ENCODE results near the gene HEPH.
"Not testable (repeated sequence)": the region's sequence is repeated elsewhere in the genome, so short reads cannot be mapped to it uniquely, and the experiment has no call there.

Gene HEPH

GRCh38 chrX:66221856-66222255 is 57.8 kb downstream of the HEPH start:
- Histone ChIP-seq H4K20me1 (ENCODE audit: insufficient read depth, low read length) (no peaks in the 10 kb centered on the region), H3K4me2 (ENCODE audit: low read length) (no peak overlapping the region), H3K27ac (ENCODE audit: low read length) (no peak overlapping the region), H3K9ac (ENCODE audit: low read length) (no peak overlapping the region), H2AFZ (ENCODE audit: low read depth, low read length) (no peak overlapping the region), H3K4me3 (ENCODE audit: low read length) (no peak overlapping the region), H3K9me3 (ENCODE audit: insufficient read depth, low read length) (no peaks in the 10 kb centered on the region), H3K36me3 (replicated peaks; ENCODE audit: low read depth, low read length) (no peaks in the 10 kb centered on the region), H3K4me1 (ENCODE audit: low read length) (peaks cover 8% of the 10 kb centered on the region), H3K79me2 (ENCODE audit: low read length) (no peaks in the 10 kb centered on the region), H3K27me3 (ENCODE audit: low read depth, low read length) (no peaks in the 10 kb centered on the region)
- no peak for TF ChIP-seq CTCF (IDR thresholded peaks at IDR 0.05; ENCODE audit: low read depth, low read length)
- TF ChIP-seq EZH2phosphoT487 (IDR thresholded peaks at IDR 0.05; ENCODE audit: low read depth), result no peak

- H2AFZ ChIP-seq (ENCODE audit: low read depth, low read length), result no peak overlapping the region
- H3K9ac ChIP-seq (ENCODE audit: low read length), result no peak overlapping the region
- no peaks in the 10 kb centered on the region for H3K27me3 ChIP-seq (ENCODE audit: low read depth, low read length)
- H3K36me3 ChIP-seq (replicated peaks; ENCODE audit: low read depth, low read length), result no peaks in the 10 kb centered on the region
- H3K4me2 ChIP-seq (ENCODE audit: low read length), result no peak overlapping the region
- no peak overlapping the region for H3K4me3 ChIP-seq (ENCODE audit: low read length)
- H3K9me3 ChIP-seq (ENCODE audit: insufficient read depth, low read length), result no peaks in the 10 kb centered on the region
- H3K4me1 ChIP-seq (ENCODE audit: low read length), result no peaks in the 10 kb centered on the region
- H3K27ac ChIP-seq (ENCODE audit: low read length), result no peak overlapping the region
- no peaks in the 10 kb centered on the region for H3K79me2 ChIP-seq (ENCODE audit: low read length)
- no peaks in the 10 kb centered on the region for H4K20me1 ChIP-seq (ENCODE audit: insufficient read depth, low read length)
- no peak for TF ChIP-seq CTCF (IDR thresholded peaks at IDR 0.05; ENCODE audit: low read depth, low read length)
- no peak for TF ChIP-seq EZH2phosphoT487 (IDR thresholded peaks at IDR 0.05; ENCODE audit: low read depth)
Measured at GRCh38 chrX:66232296-66232695, 68.2 kb downstream of the HEPH start.

GRCh38 chrX:66233209-66233608 is 69.2 kb downstream of the HEPH start:
- no peaks in the 10 kb centered on the region for H3K27me3 ChIP-seq (ENCODE audit: low read depth, low read length)
- no peak overlapping the region for H2AFZ ChIP-seq (ENCODE audit: low read depth, low read length)
- H3K4me2 ChIP-seq (ENCODE audit: low read length), result no peak overlapping the region
- H3K4me1 ChIP-seq (ENCODE audit: low read length), result no peaks in the 10 kb centered on the region
- no peaks in the 10 kb centered on the region for H3K9me3 ChIP-seq (ENCODE audit: insufficient read depth, low read length)
- no peak overlapping the region for H3K9ac ChIP-seq (ENCODE audit: low read length)
- TF ChIP-seq EZH2phosphoT487 (IDR thresholded peaks at IDR 0.05; ENCODE audit: low read depth) (no peak), CTCF (IDR thresholded peaks at IDR 0.05; ENCODE audit: low read depth, low read length) (no peak)
- H4K20me1 ChIP-seq (ENCODE audit: insufficient read depth, low read length), result no peaks in the 10 kb centered on the region
- no peak overlapping the region for H3K27ac ChIP-seq (ENCODE audit: low read length)
- H3K4me3 ChIP-seq (ENCODE audit: low read length), result no peak overlapping the region
- no peaks in the 10 kb centered on the region for H3K36me3 ChIP-seq (replicated peaks; ENCODE audit: low read depth, low read length)
- no peaks in the 10 kb centered on the region for H3K79me2 ChIP-seq (ENCODE audit: low read length)

GRCh38 chrX:66233904-66234303 is 69.9 kb downstream of the HEPH start:
- not testable (repeated sequence) for H3K4me1 ChIP-seq (ENCODE audit: low read length); H3K27ac ChIP-seq (ENCODE audit: low read length); H3K27me3 ChIP-seq (ENCODE audit: low read depth, low read length); H3K4me2 ChIP-seq (ENCODE audit: low read length); H3K36me3 ChIP-seq (replicated peaks; ENCODE audit: low read depth, low read length); H3K9ac ChIP-seq (ENCODE audit: low read length); H3K9me3 ChIP-seq (ENCODE audit: insufficient read depth, low read length); H3K4me3 ChIP-seq (ENCODE audit: low read length); H2AFZ ChIP-seq (ENCODE audit: low read depth, low read length); H3K79me2 ChIP-seq (ENCODE audit: low read length); H4K20me1 ChIP-seq (ENCODE audit: insufficient read depth, low read length)
